ENCODE results near the gene CFAP299.
"Not testable (repeated sequence)": the region's sequence is repeated elsewhere in the genome, so short reads cannot be mapped to it uniquely, and the experiment has no call there.

Gene CFAP299

DNA sequence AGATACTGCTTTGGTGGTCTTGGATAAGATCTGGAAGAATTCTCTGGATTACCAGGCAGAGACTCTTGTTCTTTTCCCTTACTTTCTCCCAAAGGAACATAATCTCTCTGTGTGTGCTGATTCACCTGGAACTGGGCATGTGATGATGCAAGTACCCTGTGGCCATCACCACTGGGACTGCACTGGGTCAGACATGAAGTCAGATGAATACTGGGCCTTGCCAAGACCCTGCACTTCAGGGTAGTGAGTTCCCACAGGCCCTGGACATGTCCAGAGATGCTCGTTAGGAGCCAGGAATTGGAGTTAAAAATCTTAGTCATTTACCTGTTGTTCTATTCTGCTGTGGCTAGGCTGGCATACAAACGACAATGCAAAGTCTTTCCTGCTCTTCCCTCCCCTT, 404.8 kb downstream of the CFAP299 start:
- FAIRE-seq, result no peak

DNA sequence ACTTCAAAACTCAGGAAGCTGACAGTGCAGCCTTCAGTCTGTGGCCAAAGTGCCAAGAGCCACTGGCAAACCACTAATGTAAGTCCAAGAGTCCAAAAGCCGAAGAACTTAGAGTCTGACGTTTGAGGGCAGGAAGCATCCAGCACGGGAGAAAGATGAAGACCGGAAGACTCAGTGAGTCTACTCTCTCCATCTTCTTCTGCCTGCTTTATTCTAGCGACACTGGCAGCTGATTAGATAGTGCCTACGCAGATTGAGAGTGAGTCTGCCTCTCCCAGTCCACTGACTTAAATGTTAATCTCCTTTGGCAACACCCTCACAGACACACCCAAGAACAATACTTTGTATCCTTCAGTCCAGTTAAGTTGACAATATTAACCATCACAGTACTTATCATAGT, 414.0 kb downstream of the CFAP299 start:
- not testable (repeated sequence) for FAIRE-seq

DNA sequence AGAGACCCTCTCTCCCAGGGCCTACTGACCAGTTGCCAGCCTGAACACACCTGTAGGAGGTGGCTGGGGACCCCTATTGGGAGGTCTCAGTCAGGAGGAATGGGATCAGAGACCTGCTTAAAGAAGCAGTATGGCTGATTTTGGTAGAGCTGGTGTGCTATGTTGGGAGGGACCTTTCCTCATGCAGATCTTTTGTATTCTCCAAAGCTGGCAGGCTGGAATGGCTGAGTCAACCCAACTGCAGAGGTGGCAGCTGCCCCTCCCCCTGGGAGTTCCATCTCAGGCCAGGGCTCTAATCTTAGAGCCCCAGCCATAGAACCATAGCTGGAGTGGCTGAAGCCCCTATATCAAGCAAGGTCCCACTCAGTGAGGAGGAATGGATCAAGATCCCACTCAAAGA, 415.7 kb downstream of the CFAP299 start:
- FAIRE-seq, result no peak

DNA sequence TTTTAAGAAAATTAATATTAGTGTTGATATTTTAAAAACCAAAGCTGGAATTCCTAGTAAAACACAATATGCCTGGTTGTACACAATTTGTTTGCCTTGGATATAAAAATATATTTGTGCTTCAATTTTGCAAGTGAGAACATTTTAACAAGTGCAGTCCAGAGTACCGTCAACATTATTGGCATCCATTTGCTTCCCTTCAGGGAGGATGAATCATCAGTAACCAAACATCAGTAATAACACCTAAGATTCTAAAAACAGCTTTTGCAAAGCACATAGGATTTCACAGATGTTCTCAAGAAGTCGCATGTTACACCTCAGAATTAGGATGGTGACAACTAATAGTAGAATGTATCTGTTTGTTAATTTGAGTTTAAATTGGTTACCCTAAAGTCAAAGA, 432.4 kb downstream of the CFAP299 start:
- no peak for FAIRE-seq

DNA sequence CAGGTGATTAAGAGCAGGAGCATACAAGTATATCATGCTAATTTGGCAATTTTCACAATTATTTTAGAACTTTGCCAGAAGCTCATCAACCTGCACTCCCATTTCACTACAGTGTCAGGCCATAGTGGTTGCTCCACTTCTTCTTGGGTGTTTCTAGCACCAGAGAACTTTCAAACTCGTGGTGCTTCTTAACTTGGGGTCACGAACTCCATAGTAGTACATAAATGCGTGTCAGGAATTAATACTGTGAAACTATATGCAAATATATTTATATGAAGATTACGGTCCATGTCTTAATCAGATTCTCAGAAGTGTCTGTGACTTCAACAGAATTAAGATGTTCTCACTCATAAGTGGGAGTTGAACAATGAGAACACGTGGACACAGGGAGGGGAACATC, 440.6 kb downstream of the CFAP299 start:
- FAIRE-seq, result no peak

DNA sequence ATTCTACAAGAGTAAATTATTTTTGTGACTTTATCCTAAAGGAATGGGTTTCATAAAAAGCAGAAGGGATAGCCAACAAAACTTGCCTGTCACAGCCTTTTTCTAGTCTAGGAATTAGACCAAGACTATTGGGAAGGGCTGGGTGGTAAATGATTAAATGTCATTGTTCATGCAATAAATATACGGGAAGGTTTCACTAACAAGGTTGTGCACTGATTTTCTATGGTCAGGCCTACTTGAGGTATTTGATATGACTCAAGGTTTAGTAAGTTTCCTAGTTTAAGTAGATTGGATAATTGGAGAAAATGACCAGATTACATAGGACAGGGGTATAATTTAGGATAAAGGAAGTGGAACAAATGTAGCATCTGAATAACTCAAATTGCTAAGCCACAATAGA, 445.9 kb downstream of the CFAP299 start:
- no peak for FAIRE-seq

DNA sequence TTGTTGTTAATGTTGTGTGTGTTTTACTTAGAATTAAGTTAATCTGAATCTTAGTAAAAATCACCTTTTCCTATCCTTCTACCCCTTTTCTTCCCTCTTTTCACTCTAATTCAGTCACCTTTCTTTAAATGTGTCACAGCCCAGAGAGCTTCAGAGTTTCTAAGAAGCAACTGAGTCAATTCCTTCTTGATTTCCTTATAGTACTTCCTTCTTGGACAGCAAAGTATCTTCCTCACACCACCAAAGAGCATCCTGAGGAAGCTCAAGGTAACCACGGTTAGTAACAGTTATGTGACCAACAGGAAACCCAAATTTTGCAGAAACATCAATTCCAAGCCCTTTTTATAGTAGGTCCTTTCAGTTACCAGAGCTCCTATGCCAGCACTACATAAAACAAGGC, 451.8 kb downstream of the CFAP299 start:
- no peak for FAIRE-seq

DNA sequence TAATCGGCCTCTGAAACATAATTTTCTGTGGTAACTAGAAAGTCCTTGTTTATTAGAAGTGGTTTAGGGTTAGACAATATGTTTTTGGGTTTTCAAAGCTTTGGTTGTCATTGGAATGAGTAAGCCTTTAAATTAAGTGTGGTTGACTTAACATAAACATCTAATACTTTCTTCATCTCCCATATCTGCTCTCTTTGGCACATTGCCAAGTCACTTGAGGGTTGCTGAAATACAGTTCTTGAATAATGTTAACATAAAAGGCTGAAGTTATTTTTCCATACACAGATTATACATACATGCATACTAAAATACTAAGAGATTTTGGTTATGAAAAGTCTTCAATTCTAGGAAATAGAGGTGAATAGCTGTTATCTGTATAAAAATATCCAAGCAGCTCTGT, 453.3 kb downstream of the CFAP299 start:
- no peak for FAIRE-seq

DNA sequence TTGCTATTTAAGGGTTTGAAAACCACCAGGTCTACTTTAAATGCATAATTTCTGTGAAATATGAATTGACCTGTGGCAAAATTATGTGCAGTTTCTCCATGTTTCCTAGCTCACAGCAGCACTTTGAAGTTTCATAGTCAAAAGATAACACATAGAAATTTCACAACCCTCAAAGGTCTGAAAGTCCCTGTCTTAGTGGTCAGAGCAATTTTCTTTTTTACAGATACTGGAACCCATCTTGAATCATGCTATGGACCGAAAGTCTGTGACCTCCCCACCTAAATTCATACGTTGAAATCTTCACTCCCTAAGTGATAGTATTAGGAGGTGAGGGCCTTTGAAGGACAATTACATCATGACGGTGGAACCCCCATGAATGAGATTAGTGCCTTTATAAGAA, 454.6 kb downstream of the CFAP299 start:
- no peak for FAIRE-seq

DNA sequence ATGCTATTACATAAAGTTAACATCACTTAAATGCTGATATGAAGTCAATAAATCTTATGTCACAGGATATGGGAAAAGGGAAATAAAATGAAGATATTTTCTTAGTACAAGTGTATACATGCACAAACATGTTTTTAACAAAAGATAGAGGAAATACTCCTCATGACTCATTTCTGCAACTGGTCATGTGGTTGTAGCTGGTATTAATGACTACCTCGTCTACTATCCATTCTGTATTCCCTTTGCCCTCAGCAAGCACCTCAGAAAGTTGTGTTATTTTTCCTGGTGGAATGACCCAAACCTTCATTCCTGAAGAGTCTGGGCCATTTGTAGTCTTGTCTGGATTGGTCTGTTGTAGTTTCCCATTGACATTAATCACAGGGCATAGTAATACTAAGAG, 458.1 kb downstream of the CFAP299 start:
- FAIRE-seq, result not testable (repeated sequence)

DNA sequence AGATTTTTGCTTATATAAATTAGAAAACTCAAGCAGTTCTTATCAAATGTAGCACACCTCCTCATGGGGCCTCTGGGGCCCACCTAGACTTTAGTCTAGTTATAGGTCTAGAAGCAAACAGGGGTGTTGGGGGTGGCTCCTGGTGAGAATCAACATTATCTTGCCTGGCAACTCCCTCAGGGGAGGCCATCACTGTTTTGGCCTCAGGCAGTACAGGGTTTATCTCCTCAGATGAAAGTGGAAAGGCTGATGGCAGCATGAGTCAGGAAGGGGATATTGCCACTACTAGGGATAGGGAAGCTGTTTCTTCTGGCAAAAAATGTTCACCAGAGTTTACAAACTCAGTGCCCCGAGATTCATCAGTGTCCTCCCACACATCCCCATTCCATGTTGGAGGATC, 462.6 kb downstream of the CFAP299 start:
- FAIRE-seq, result no peak

DNA sequence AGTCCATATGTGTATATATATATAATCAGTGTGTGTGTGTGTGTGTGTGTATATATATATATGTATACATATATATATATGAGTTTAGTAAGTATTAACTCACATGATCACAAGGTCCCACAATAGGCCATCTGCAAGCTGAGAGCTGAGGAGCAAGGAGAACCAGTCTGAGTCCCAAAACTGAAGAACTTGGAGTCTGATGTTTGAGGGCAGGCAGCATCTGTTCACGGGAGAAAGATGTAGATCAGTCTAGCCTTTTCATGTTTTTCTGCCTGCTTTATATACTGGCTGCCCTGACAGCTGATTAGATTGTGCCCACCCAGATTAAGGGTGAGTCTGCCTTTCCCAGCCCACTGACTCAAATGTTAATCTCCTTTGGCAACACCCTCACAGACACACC, 465.2 kb downstream of the CFAP299 start:
- not testable (repeated sequence) for FAIRE-seq

DNA sequence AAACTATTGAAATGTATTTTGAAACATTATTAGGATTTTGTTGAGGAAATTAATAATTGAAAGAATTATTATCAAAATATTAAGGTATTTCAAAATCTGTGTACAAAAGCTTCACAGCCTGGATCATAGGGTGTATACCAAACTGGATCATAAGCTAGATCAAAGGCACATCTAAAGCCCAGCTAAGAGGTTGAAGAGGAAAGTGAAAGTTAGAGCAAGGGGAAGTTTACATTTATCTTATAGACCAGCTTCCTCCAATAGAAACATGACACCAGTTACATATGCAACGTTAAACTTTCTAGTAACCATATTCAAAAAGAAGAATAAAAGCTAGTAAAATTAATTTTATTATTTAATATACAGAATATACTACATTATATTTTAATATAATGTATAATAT, 467.8 kb downstream of the CFAP299 start:
- no peak for FAIRE-seq

DNA sequence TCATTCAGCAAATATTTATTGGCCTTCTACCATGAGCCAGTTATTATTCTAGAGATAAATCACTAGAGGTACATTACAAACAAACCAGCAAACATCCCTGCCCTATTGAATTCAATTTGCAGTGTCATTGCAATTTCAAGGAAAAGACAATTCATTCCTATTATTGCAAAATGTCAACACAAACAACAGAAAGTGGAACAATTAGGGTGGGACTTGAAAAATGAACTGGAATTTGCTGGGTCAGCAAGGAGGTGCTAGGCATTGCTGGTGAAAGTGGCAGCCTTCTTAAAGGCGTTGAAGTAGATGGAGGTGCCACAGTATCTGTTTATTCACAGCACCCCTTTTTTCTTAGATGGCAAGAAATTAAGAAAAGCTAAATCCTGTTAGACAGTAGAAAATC, 470.9 kb downstream of the CFAP299 start:
- no peak for FAIRE-seq

DNA sequence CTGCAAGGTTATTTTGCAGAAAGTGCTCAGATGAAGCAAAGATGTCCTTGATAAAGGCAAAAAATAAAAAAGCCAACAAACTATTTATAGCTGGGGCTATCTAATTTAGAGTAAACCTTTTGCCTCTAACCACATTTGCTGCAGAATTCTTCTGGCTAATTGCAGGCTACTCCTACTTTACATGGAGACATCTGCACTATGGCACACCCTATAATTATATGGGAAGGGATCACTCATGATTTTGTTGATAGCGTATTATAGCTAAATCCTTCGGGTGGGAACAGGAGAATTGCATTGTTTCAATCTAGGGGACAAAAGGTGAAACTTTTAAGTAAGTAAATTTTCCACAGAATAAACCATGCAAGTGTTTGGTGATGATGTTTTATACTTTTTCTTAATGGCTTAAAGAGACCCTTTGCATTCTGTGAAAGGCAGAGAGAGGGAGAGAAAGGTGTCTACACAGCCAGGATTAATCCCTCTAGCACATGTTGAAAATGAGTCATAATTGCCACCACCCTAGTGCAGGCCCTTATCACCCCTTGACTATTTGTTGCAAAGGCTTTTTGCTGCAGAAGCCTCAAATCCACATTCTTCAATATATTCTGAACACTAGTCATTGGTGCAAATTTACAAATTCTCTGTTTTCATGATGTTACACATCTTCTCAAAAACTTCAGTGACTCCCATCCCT, 473.7 kb downstream of the CFAP299 start:
- FAIRE-seq, result no peak

DNA sequence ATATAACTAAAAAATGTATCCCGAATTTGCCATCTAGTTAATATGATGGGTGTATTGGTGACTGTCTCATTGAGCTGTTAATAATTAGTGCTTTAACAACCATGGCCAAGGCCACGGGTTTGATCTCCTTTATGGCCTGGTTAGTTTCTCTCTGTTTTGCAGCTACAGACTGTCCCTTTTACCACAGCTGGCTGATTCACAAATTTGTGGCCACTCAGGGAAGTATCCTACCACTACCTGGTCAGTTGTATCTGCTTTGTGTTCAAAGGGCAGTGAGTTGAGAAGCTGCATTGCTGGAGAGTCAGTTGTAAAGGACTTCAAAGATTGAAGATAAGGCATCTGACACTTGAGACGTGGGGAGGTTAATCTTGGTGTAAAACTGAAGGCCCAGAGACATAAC, 475.9 kb downstream of the CFAP299 start:
- no peak for FAIRE-seq

DNA sequence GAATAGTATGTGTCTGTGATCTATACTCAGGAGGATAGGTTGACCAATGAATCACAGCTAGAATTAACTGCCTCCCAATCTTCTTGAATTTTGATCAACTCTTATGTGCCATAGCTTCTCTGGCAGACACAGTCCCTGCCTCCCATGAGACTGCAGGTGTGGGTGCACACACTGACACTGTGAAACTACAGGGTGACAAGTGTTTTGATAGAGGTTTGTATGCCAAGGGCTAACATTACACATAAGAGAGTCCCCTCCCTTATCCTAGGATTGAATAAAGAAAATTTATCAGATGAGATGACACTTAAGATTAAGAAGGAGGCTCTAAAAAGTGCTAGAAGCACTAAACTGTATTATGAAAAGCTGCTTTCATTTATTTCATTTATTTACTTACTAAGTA, 476.6 kb downstream of the CFAP299 start:
- FAIRE-seq, result no peak

DNA sequence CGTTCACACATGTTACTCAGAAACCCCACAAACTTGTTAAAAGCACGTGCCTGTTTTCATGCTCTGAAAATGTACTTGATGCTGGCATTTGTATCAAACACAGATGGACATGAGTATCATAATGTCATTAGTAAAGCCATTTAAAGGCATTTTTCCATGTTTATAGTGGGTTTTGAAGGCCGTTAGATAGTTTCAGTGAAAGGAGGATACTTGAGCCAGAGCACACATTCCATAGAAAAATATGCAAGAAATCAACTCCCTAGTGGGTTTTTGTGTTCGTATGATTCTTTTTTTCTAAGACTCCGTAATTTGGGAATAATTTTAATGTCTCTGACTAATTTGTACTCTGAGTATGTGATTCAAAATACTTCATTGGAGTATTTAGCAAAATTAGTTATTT, 478.7 kb downstream of the CFAP299 start:
- FAIRE-seq, result no peak

DNA sequence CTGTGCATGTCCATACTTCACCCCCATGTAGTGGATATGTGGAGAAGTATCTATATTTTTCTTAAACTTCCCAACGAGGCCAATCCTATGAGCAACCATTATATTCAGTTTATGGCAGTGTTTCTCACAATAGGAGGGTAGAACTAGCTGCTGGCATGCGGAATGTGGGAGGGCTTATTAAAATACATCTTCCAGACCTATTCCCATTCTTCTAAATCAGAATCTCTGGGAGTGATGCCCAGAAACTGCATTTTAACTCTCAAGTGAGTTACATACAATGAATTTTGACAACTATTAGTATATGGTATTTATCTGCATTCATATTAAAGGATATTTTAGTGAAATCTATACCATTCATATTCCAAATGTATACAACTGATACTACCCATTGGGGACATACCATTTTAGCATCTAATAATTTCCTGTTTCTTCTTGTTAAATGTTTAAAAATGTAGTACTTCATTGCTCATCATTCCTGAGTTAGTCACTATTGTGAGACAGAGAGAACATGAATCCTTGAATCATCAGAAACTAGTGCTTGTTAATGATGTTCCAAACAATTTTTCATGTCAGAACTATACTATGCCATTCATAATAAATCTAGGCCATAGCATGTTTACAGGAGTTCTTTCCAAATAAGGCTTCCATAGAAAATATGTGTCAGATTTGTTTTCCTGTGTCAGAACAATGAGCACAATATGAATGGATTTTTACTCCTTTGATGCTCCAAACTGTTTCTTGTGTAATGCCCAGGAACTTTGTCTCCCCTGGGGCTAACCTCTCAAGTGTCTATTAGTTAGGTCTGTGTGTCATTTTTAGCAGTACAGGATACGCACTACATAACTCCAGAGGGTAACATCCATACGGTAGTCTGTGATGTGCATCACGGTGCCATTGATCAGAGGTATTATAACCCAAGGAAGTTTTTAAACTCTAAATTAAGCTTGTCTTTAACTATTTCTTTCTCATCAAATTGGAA, 496.1 kb downstream of the CFAP299 start:
- FAIRE-seq, result no peak

DNA sequence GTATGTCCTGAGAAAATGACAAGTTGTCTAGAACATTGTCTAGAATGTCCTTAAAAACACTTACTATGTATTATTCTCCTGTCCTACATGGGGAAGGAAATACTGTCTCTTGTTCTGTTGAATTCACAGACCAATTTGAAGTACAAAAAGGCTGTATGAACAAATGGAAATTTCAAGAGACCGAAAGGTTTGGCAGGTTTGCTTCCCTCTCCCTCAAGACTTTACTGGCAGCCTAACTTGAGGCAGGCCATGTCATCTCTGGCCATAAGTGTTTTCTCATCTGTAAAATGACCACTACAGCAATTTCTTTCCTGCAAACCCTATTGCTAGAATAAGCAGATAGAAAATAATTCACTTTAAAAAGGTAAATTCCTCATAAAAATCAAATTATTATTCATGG, 503.8 kb downstream of the CFAP299 start:
- FAIRE-seq, result no peak

DNA sequence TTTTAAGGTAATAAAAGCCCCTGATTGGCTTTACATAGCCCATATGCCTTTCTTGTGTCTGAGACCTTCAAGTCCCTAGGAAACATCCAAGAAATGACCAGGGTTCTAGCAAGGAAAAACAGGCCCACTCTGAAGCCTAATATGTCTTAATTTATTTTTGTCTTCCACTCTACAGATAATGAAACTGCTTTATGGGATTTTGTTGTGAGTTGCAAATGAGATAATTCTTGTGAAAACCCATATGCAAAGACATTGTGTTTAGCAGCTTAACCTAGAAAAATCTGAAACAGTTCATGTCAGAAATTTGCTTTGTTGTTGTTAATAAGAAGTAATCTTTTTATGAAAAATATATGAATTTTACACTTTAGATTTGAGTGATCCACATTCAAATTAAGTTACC, 504.3 kb downstream of the CFAP299 start:
- no peak for FAIRE-seq

DNA sequence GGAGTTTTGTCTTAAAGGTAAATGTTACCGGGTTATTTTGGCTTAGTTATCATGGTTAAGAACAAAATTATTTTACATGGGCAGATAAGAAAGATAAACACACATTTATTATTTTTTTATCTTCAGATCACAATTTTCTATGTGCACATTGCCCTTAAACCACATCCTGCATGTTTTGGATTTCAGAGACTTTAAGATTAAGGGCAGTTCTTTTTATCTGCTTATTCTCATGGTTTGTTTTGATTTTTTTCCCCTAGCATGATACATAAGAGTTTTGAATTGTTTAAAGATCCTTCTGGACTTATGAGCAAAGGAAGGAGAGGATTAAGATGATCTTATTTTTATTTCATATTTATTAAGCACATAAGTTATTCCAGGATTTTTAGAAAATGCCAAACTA, 504.9 kb downstream of the CFAP299 start:
- peak; percentile 76 for FAIRE-seq

DNA sequence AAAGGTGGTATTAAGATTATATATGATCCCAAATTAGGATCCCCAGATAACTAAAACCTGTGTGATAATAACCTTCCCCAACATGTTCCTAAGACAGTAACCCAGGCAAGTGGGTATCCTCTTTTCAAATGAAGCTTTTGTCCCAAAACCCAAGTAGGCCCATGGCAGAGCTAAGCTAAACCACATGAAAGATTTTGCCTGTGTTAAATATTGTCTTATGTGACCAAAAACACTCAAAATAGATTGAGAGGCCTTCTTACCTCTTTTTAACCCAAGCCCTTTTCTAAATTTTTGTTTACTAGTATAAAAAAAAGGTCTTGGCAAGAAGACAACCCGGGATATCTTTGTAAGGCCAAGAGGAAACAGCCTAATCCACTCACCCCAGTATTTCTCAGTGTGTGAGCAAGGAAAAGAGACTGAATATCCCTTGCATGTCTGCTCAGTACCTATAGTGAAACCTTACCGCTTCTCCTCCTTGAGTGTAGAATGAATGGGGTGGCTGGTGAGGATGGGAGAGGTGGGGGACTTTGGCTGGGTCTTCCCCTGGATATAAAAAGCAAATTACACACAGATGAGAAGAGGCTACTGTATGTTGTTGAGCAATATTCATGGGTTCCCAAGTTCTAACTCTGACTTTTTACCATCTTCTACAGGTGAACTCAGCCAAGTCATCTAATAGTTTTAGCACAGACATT, 506.2 kb downstream of the CFAP299 start:
- no peak for FAIRE-seq

DNA sequence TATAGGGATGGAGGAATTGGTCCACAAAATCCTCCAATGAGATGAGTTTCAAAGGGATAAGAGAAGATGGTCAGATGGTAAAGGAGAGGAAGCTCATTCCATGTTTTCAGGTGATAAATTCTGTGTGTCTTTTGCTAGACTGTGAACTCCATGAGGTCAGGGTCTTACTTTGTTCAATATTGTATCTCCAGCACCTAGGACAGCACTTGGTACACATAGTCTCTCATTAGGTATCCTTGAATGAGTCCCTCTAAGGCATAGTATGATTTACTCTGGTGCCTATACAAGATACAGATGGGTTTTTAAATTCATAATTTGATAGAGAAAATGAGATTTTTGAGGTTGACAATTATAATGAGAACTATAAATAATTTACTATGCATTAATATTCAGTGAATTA, 510.7 kb downstream of the CFAP299 start:
- FAIRE-seq, result no peak
